ENCODE results near the gene CTDNEP1.

DNA sequence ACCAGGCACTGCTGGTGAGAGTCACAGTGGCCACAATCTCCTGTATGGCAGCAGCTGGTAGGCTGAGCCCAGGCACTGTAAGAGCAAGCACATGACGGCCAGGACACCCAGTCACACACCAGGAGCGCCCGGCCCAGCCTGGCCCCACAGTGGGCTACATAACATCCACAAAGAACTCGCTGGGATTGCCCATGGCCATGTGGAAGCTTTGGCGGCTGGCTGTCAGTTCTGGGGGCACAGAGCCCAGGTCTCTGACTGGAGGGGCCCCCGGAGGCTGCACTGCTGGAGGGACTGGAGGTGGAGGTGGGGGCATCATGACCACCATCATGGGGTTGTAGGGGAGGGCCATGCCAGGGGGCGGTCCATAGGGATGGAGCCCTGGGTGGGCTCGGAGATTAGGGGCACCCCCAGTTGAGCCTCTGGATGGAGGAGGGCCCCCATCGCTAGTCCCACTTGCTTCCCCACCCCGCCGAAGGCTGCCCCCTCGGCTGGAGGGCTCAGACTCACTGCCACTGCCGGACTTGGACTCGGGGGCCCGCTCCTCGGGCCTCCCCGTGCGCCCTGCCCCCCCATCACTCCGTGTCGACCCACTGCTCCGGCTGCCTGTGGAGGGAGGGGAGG lies 25.7 kb downstream of the CTDNEP1 start:
- TF ChIP-seq, protein P1, sequence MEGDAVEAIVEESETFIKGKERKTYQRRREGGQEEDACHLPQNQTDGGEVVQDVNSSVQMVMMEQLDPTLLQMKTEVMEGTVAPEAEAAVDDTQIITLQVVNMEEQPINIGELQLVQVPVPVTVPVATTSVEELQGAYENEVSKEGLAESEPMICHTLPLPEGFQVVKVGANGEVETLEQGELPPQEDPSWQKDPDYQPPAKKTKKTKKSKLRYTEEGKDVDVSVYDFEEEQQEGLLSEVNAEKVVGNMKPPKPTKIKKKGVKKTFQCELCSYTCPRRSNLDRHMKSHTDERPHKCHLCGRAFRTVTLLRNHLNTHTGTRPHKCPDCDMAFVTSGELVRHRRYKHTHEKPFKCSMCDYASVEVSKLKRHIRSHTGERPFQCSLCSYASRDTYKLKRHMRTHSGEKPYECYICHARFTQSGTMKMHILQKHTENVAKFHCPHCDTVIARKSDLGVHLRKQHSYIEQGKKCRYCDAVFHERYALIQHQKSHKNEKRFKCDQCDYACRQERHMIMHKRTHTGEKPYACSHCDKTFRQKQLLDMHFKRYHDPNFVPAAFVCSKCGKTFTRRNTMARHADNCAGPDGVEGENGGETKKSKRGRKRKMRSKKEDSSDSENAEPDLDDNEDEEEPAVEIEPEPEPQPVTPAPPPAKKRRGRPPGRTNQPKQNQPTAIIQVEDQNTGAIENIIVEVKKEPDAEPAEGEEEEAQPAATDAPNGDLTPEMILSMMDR (IDR thresholded peaks at IDR 0.05): no peak
- TF ChIP-seq POLR2A (IDR thresholded peaks at IDR 0.05) (no peak), EP300 (IDR thresholded peaks at IDR 0.05) (no peak)
